ENCODE measurements around the gene LARP4B.

- TF ChIP-seq SETDB1 (IDR thresholded peaks at IDR 0.05; ENCODE audit: insufficient read length, low read length) (no peak), ZNF24 (tag by site-specific recombination; IDR thresholded peaks at IDR 0.05) (no peak), HOXD13 (CRISPR knock-in tag; IDR thresholded peaks at IDR 0.05; ENCODE audit: borderline replicate concordance) (no peak), CTCF (tag by site-specific recombination; IDR thresholded peaks at IDR 0.05) (no peak), ZBTB11 (tag by site-specific recombination; conservative IDR thresholded peaks at IDR 0.05; ENCODE audit: low read depth) (no peak)
These were observed 91.8 kb downstream of the LARP4B start for GRCh38 chr10:839550-840205.
